Skeletal muscle satellite cell (primary cell): Measurements from ENCODE around the gene NKAIN2.

Experiments
- H3K27me3 ChIP-seq: 2 replicates; pipeline ENCODE4 v1.7.0; 2013; ENCODE audit warnings: low read length; ENCODE audit not compliant: control insufficient read depth, insufficient read depth
- H3K36me3 ChIP-seq: 2 replicates; pipeline ENCODE4 v1.7.0; 2013; ENCODE audit warnings: mild to moderate bottlenecking, control low read depth, low read length; ENCODE audit not compliant: insufficient read depth
- H3K4me1 ChIP-seq: 2 replicates; pipeline ENCODE4 v1.7.0; 2013; ENCODE audit warnings: low read length; ENCODE audit not compliant: control insufficient read depth, insufficient read depth
- H3K4me2 ChIP-seq: 2 replicates; pipeline ENCODE4 v1.7.0; 2013; ENCODE audit warnings: mild to moderate bottlenecking, low read length
- H3K4me3 ChIP-seq: 2 replicates; pipeline ENCODE4 v1.7.0; 2013; ENCODE audit warnings: low read length
- H3K9ac ChIP-seq: 2 replicates; pipeline ENCODE4 v1.7.0; 2013; ENCODE audit warnings: mild to moderate bottlenecking, low read depth, low read length, moderate library complexity
- H3K9me3 ChIP-seq: replicated peaks from 2 replicates; pipeline ENCODE4 v1.7.0; 2013; ENCODE audit warnings: mild to moderate bottlenecking, control low read depth, low read length

NKAIN2 gene

GRCh38 chr6:124659427-124659826, 855.8 kb downstream of the NKAIN2 start:
- no peak overlapping the region for H3K4me2 ChIP-seq
- no peaks in the 10 kb centered on the region for H3K4me1 ChIP-seq
- no peaks in the 10 kb centered on the region for H3K27me3 ChIP-seq
- no peak overlapping the region for H3K4me3 ChIP-seq
- no peaks in the 10 kb centered on the region for H3K36me3 ChIP-seq
- no peak overlapping the region for H3K9ac ChIP-seq
- H3K9me3 ChIP-seq, result no peaks in the 10 kb centered on the region

- no peaks in the 10 kb centered on the region for H3K27me3 ChIP-seq
- H3K9me3 ChIP-seq, result no peaks in the 10 kb centered on the region
- H3K9ac ChIP-seq, result no peak overlapping the region
- H3K4me2 ChIP-seq, result no peak overlapping the region
- no peak overlapping the region for H3K4me3 ChIP-seq
- no peaks in the 10 kb centered on the region for H3K36me3 ChIP-seq
- no peaks in the 10 kb centered on the region for H3K4me1 ChIP-seq
Observed at GRCh38 chr6:124660185-124660584, 856.5 kb downstream of the NKAIN2 start.

GRCh38 chr6:124661097-124661661, 857.5 kb downstream of the NKAIN2 start:
- no peak overlapping the region for H3K9ac ChIP-seq
- no peaks in the 10 kb centered on the region for H3K27me3 ChIP-seq
- no peaks in the 10 kb centered on the region for H3K9me3 ChIP-seq
- no peak overlapping the region for H3K4me2 ChIP-seq
- no peaks in the 10 kb centered on the region for H3K4me1 ChIP-seq
- H3K4me3 ChIP-seq, result no peak overlapping the region
- H3K36me3 ChIP-seq, result no peaks in the 10 kb centered on the region

GRCh38 chr6:124668028-124668427, 864.4 kb downstream of the NKAIN2 start:
- peaks cover 31% of the 10 kb centered on the region for H3K4me1 ChIP-seq
- H3K9ac ChIP-seq, result no peak overlapping the region
- H3K9me3 ChIP-seq, result no peaks in the 10 kb centered on the region
- no peak overlapping the region for H3K4me2 ChIP-seq
- H3K36me3 ChIP-seq, result no peaks in the 10 kb centered on the region
- no peaks in the 10 kb centered on the region for H3K27me3 ChIP-seq
- no peak overlapping the region for H3K4me3 ChIP-seq

GRCh38 chr6:124669713-124670480, 866.2 kb downstream of the NKAIN2 start:
- peaks cover 12% of the 10 kb centered on the region for H3K9me3 ChIP-seq
- no peaks in the 10 kb centered on the region for H3K27me3 ChIP-seq
- H3K9ac ChIP-seq, result peak overlapping the region; percentile 15
- peak overlapping the region; percentile 51 for H3K4me2 ChIP-seq
- H3K36me3 ChIP-seq, result no peaks in the 10 kb centered on the region
- peak overlapping the region; percentile 2 for H3K4me3 ChIP-seq
- H3K4me1 ChIP-seq, result peaks cover 31% of the 10 kb centered on the region

GRCh38 chr6:124670801-124671200, 867.1 kb downstream of the NKAIN2 start:
- peaks cover 12% of the 10 kb centered on the region for H3K9me3 ChIP-seq
- peaks cover 40% of the 10 kb centered on the region for H3K4me1 ChIP-seq
- H3K27me3 ChIP-seq, result no peaks in the 10 kb centered on the region
- no peak overlapping the region for H3K4me2 ChIP-seq
- no peak overlapping the region for H3K9ac ChIP-seq
- H3K36me3 ChIP-seq, result no peaks in the 10 kb centered on the region
- H3K4me3 ChIP-seq, result no peak overlapping the region

GRCh38 chr6:124671324-124671723, 867.7 kb downstream of the NKAIN2 start:
- no peak overlapping the region for H3K9ac ChIP-seq
- H3K4me2 ChIP-seq, result no peak overlapping the region
- no peaks in the 10 kb centered on the region for H3K36me3 ChIP-seq
- H3K27me3 ChIP-seq, result no peaks in the 10 kb centered on the region
- peaks cover 43% of the 10 kb centered on the region for H3K4me1 ChIP-seq
- no peak overlapping the region for H3K4me3 ChIP-seq
- peaks cover 12% of the 10 kb centered on the region for H3K9me3 ChIP-seq

- Histone ChIP-seq H3K9ac (no peak overlapping the region), H3K9me3 (peaks cover 29% of the 10 kb centered on the region), H3K4me1 (peaks cover 44% of the 10 kb centered on the region), H3K27me3 (no peaks in the 10 kb centered on the region), H3K4me3 (no peak overlapping the region), H3K36me3 (no peaks in the 10 kb centered on the region), H3K4me2 (no peak overlapping the region)
Observed at GRCh38 chr6:124674042-124674441, 870.4 kb downstream of the NKAIN2 start.

- Histone ChIP-seq H3K4me2 (peak overlapping the region; percentile 45), H3K9ac (peak overlapping the region; percentile 74), H3K4me3 (peak overlapping the region; percentile 16), H3K4me1 (peaks cover 26% of the 10 kb centered on the region), H3K9me3 (peaks cover 33% of the 10 kb centered on the region), H3K27me3 (no peaks in the 10 kb centered on the region), H3K36me3 (no peaks in the 10 kb centered on the region)
Observed at GRCh38 chr6:124676033-124676432, 872.4 kb downstream of the NKAIN2 start.

- Histone ChIP-seq H3K9ac (no peak overlapping the region), H3K4me2 (no peak overlapping the region), H3K4me3 (no peak overlapping the region), H3K4me1 (peaks cover 16% of the 10 kb centered on the region), H3K27me3 (no peaks in the 10 kb centered on the region), H3K36me3 (no peaks in the 10 kb centered on the region), H3K9me3 (peaks cover 33% of the 10 kb centered on the region)
Observed at GRCh38 chr6:124677874-124678273, 874.2 kb downstream of the NKAIN2 start.

- no peak overlapping the region for H3K4me2 ChIP-seq
- peaks cover 16% of the 10 kb centered on the region for H3K4me1 ChIP-seq
- H3K36me3 ChIP-seq, result no peaks in the 10 kb centered on the region
- H3K9ac ChIP-seq, result no peak overlapping the region
- H3K27me3 ChIP-seq, result no peaks in the 10 kb centered on the region
- no peak overlapping the region for H3K4me3 ChIP-seq
- H3K9me3 ChIP-seq, result peaks cover 22% of the 10 kb centered on the region
Observed at GRCh38 chr6:124679387-124679786, 875.7 kb downstream of the NKAIN2 start.

GRCh38 chr6:124682751-124683150, 879.1 kb downstream of the NKAIN2 start:
- no peak overlapping the region for H3K4me3 ChIP-seq

More at GRCh38 chr6:124682751-124683150, 879.1 kb downstream of the NKAIN2 start:
- H3K36me3 ChIP-seq, result no peaks in the 10 kb centered on the region
- no peak overlapping the region for H3K9ac ChIP-seq
- no peak overlapping the region for H3K4me2 ChIP-seq
- peaks cover 14% of the 10 kb centered on the region for H3K9me3 ChIP-seq
- H3K27me3 ChIP-seq, result no peaks in the 10 kb centered on the region
- H3K4me1 ChIP-seq, result no peaks in the 10 kb centered on the region
